H7 (cell line): Measurements from ENCODE around the gene BPHL. TPM values are rescaled to one million over a fixed set of nuclear protein-coding genes. Genes with fewer than 3 reads are reported as not detected.
"Not testable (repeated sequence)": the region's sequence is repeated elsewhere in the genome, so short reads cannot be mapped to it uniquely, and the experiment has no call there.

Experiments used
- DNase-seq: peaks from one replicate; pipeline ENCODE4 v3.0.0; 2012
- H3K27me3 ChIP-seq: 2 replicates; pipeline ENCODE4 v1.6.0; 2011; ENCODE audit warnings: mild to moderate bottlenecking, low read length; ENCODE audit not compliant: control insufficient read depth, insufficient read depth
- H3K36me3 ChIP-seq: replicated peaks from 2 replicates; pipeline ENCODE4 v1.5.1; 2011; ENCODE audit warnings: low read length; ENCODE audit not compliant: control insufficient read depth, insufficient read depth
- H3K4me3 ChIP-seq: 2 replicates; pipeline ENCODE4 v1.5.1; 2011; ENCODE audit warnings: low read depth, mild to moderate bottlenecking, control low read depth, low read length, moderate library complexity; ENCODE audit not compliant: insufficient read depth
- total RNA-seq: library from RNA; depleted of rRNA; stranded (reverse); fragments of >200 nt; shearing (Covaris generic); gene quantifications from 2 replicates; pipeline ENCODE4 v1.2.3, GENCODE V29; 2014; rRNA removed

Gene BPHL
- total RNA-seq, 1 experiment from 2014 or later: 30.7 TPM

GRCh38 chr6:3193102-3193849 is 74.8 kb downstream of the BPHL start:
- Histone ChIP-seq H3K4me3 (no peak overlapping the region), H3K36me3 (no peaks in the 10 kb centered on the region), H3K27me3 (no peaks in the 10 kb centered on the region)
- DNase-seq: peak; percentile 46

- Histone ChIP-seq H3K4me3 (no peak overlapping the region), H3K27me3 (no peaks in the 10 kb centered on the region), H3K36me3 (no peaks in the 10 kb centered on the region)
- DNase-seq: peak; percentile 80
Measured at GRCh38 chr6:3194535-3195419, 76.3 kb downstream of the BPHL start.

- no peak for DNase-seq
- Histone ChIP-seq H3K27me3 (no peaks in the 10 kb centered on the region), H3K36me3 (no peaks in the 10 kb centered on the region), H3K4me3 (no peak overlapping the region)
Measured at GRCh38 chr6:3195420-3195694, 76.8 kb downstream of the BPHL start.

- H3K4me3 ChIP-seq: no peak overlapping the region
Measured at GRCh38 chr6:3195695-3196497, 77.4 kb downstream of the BPHL start.

GRCh38 chr6:3196770-3197169 is 78.3 kb downstream of the BPHL start:
- no peak for DNase-seq
- no peak overlapping the region for H3K4me3 ChIP-seq
- no peaks in the 10 kb centered on the region for H3K36me3 ChIP-seq
- H3K27me3 ChIP-seq: no peaks in the 10 kb centered on the region

More at GRCh38 chr6:3195695-3196497, 77.4 kb downstream of the BPHL start:
- peak; percentile 65 for DNase-seq
- no peaks in the 10 kb centered on the region for H3K27me3 ChIP-seq
- no peaks in the 10 kb centered on the region for H3K36me3 ChIP-seq

GRCh38 chr6:3197734-3198133 is 79.2 kb downstream of the BPHL start:
- H3K27me3 ChIP-seq, H3K4me3 ChIP-seq, H3K36me3 ChIP-seq, DNase-seq: not testable (repeated sequence)

GRCh38 chr6:3199382-3199781 is 80.9 kb downstream of the BPHL start:
- Histone ChIP-seq H3K27me3 (no peaks in the 10 kb centered on the region), H3K4me3 (no peak overlapping the region), H3K36me3 (no peaks in the 10 kb centered on the region)
- DNase-seq: no peak

GRCh38 chr6:3200682-3201081 is 82.2 kb downstream of the BPHL start:
- Histone ChIP-seq H3K4me3 (no peak overlapping the region), H3K27me3 (no peaks in the 10 kb centered on the region), H3K36me3 (no peaks in the 10 kb centered on the region)
- no peak for DNase-seq

- no peak for DNase-seq
- Histone ChIP-seq H3K36me3 (no peaks in the 10 kb centered on the region), H3K27me3 (no peaks in the 10 kb centered on the region), H3K4me3 (no peak overlapping the region)
Measured at GRCh38 chr6:3201388-3201787, 82.9 kb downstream of the BPHL start.

Other genes with a start within 250 kb of the BPHL start
- 46.4 and 57.1 TPM in 2 replicates for gene SERPINB9, start 215.4 kb upstream of the BPHL start, total RNA-seq
- gene SERPINB6, start 147.1 kb upstream of the BPHL start, total RNA-seq: 26.8 and 34.1 TPM in 2 replicates
- 40.5 and 76.0 TPM in 2 replicates for gene NQO2, start 118.8 kb upstream of the BPHL start, total RNA-seq
- gene RIPK1, start 50.2 kb upstream of the BPHL start, total RNA-seq: 8.9 and 9.3 TPM in 2 replicates
- 789 and 839 TPM in 2 replicates for gene TUBB2A, start 38.8 kb downstream of the BPHL start, total RNA-seq
- gene TUBB2B, start 108.9 kb downstream of the BPHL start, total RNA-seq: 1,817 and 1,848 TPM in 2 replicates
- 20.9 and 37.9 TPM in 2 replicates for gene PSMG4, start 140.2 kb downstream of the BPHL start, total RNA-seq